ENCODE data around the gene EXPH5.

- no peak for TF ChIP-seq CTCF (IDR thresholded peaks at IDR 0.05)
- no peak for TF ChIP-seq POLR2A (IDR thresholded peaks at IDR 0.05)
Observed at GRCh38 chr11:108541531-108541930, 52.0 kb downstream of the EXPH5 start.

Measured in body of pancreas (tissue), 4 donors.